ENCODE measurements around the gene TRIM8. TPM values are rescaled to one million over a fixed set of nuclear protein-coding genes. Genes with fewer than 3 reads are reported as not detected.

Gene TRIM8
- total and polyA plus RNA-seq, 9 of the 15 experiments (the other 6 are each of a cell fraction or from before 2014, with no cell fraction given) = 1.7 to 26.0 (median 9.1) TPM

- no peak overlapping the region for H3K4me3 ChIP-seq
- peak; percentile 78 for ATAC-seq
- H3K4me2 ChIP-seq (ENCODE audit: insufficient read depth, low read length) = no peak overlapping the region
- TF ChIP-seq DACH1 (IDR thresholded peaks at IDR 0.05; ENCODE audit: partially characterized antibody) = peak; percentile 81
- 0 out of 4 replicates have a peak, but pooled peaks of 1 of the 2 experiments have one; percentile 30 for TF ChIP-seq SIN3A (IDR thresholded peaks at IDR 0.05; ENCODE audit: borderline replicate concordance in 2 of 2, control insufficient read depth in 1 of 2, low read depth in 2 of 2, low read length in 2 of 2)
- TF ChIP-seq MECOM (CRISPR knock-in tag; IDR thresholded peaks at IDR 0.05) = no peak
- peak; percentile 31; the same call in 1 of the 2 replicates for TF ChIP-seq TCF3 (CRISPR knock-in tag; IDR thresholded peaks at IDR 0.05)
- no peak for TF ChIP-seq TFAM (CRISPR knock-in tag; conservative IDR thresholded peaks at IDR 0.05)
- no peak for TF ChIP-seq ZBTB26 (CRISPR knock-in tag; IDR thresholded peaks at IDR 0.05)
- TF ChIP-seq EGR1 (conservative IDR thresholded peaks at IDR 0.05) = peak; percentile 62
- no peak for TF ChIP-seq TAF1 (IDR thresholded peaks at IDR 0.05; ENCODE audit: control insufficient read depth, extremely low read depth, insufficient read depth, low read length, severe bottlenecking)
- no peak for TF ChIP-seq HINFP (tag; conservative IDR thresholded peaks at IDR 0.05; ENCODE audit: low read depth)
- TF ChIP-seq PYGO2 (tag; IDR thresholded peaks at IDR 0.05) = no peak
- TF ChIP-seq NFIC (IDR thresholded peaks at IDR 0.05) = peak; percentile 44
- peak; percentile 80 for TF ChIP-seq CBFA2T3 (IDR thresholded peaks at IDR 0.05)
- TF ChIP-seq POLR2AphosphoS5 (IDR thresholded peaks at IDR 0.05; ENCODE audit: control insufficient read depth, insufficient read depth, low read depth, low read length) = peak; percentile 32; the same call in 1 of the 2 replicates
- TF ChIP-seq ZC3H4 (CRISPR knock-in tag; IDR thresholded peaks at IDR 0.05; ENCODE audit: borderline replicate concordance) = no peak
- peak; percentile 95 for TF ChIP-seq TCF7 (IDR thresholded peaks at IDR 0.05; ENCODE audit: borderline replicate concordance)
- no peak for TF ChIP-seq KLF10 (CRISPR knock-in tag; IDR thresholded peaks at IDR 0.05)
- peak; percentile 21; the same call in 1 of the 2 replicates for TF ChIP-seq MBD2 (IDR thresholded peaks at IDR 0.05; ENCODE audit: borderline replicate concordance, low read depth)
- TF ChIP-seq POLR2G (IDR thresholded peaks at IDR 0.05; ENCODE audit: low read depth, low read length) = peak; percentile 77
- TF ChIP-seq ATF7 (IDR thresholded peaks at IDR 0.05) = no peak
Measured at GRCh38 chr10:102660888-102661657, 16.8 kb downstream of the TRIM8 start.

More at GRCh38 chr10:102660888-102661657, 16.8 kb downstream of the TRIM8 start:
- ChIA-PET CTCF (ENCODE audit: low intra/inter-chr PET ratio) (no interaction called here), POLR2A (interaction anchor here (0.7 to 7.3 kb wide), 3 partner anchors 10 to 14 kb away, joined by 3 to 60 read pairs (median 5); partner anchors contain the start of gene TRIM8)
- H3K27ac ChIP-seq (ENCODE audit: extremely low read depth, low read depth, low read length) = no peak overlapping the region
- no peak overlapping the region for H2AFZ ChIP-seq (ENCODE audit: low read depth, low read length)
- no peaks in the 10 kb centered on the region for H4K20me1 ChIP-seq (replicated peaks; ENCODE audit: control insufficient read depth, insufficient read depth, low read length)
- H3K4me1 ChIP-seq (replicated peaks in 1 of 2; ENCODE audit: control insufficient read depth in 2 of 2, insufficient read depth in 2 of 2, low read length in 2 of 2) = peaks cover 3 to 23% of the 10 kb centered on the region in 2 experiments; a peak in 3 of 5 replicates
- FAIRE-seq (no peak), DNase-seq (ENCODE audit: extremely low read depth in 1 of 4, low spot score in 3 of 4) (peak; percentile 63 to 71 (median 66))
- no peaks in the 10 kb centered on the region for H3K9me1 ChIP-seq (ENCODE audit: control insufficient read depth, insufficient read depth, low read length)
- no peaks in the 10 kb centered on the region for H3K27me3 ChIP-seq (ENCODE audit: control insufficient read depth in 2 of 2, insufficient read depth in 2 of 2, low read length in 2 of 2)
- peak overlapping the region in 1 of 2 experiments; percentile 81; a peak in 2 of 4 replicates for H3K9ac ChIP-seq (ENCODE audit: insufficient read depth in 1 of 2, low read depth in 2 of 2, low read length in 2 of 2)
- BruUV-seq (replicated peaks) = no TSS peak
- H3K9me3 ChIP-seq (replicated peaks; ENCODE audit: control insufficient read depth, insufficient read depth, low read depth, low read length) = no peaks in the 10 kb centered on the region
- H3K36me3 ChIP-seq (ENCODE audit: control insufficient read depth, insufficient read depth, low read length) = peaks cover 23% of the 10 kb centered on the region; the same call in 1 of the 3 replicates
- H3K79me2 ChIP-seq (ENCODE audit: control insufficient read depth, insufficient read depth, low read length) = no peaks in the 10 kb centered on the region
- intact Hi-C loops (cut with micrococcal nuclease) = no loop called here
- in situ Hi-C loops (cut with MboI) = no loop called here
- 14% methylated on average over 16 of the region's 22 CpGs for WGBS (ENCODE audit: insufficient coverage, low coverage, missing lambda C conversion rate)
